Sigmoid colon (tissue), 7 donors: ENCODE measurements around the gene TNPO2. TPM values are rescaled to one million over a fixed set of nuclear protein-coding genes. Genes with fewer than 3 reads are reported as not detected.
"Not testable (repeated sequence)": the region's sequence is repeated elsewhere in the genome, so short reads cannot be mapped to it uniquely, and the experiment has no call there.

Experiments
- DNase-seq: peaks from one replicate; pipeline ENCODE4 v3.0.0-alpha.2; 2019
- H3K27ac ChIP-seq, 4 donors: fragments of 200-600 bp; sonication (generic); one replicate each; pipeline ENCODE4 v1.5.1; 2016 to 2019; ENCODE audit warnings: mild to moderate bottlenecking in 1 of 4
- H3K27me3 ChIP-seq, 3 donors: fragments of 200-600 bp; sonication (generic); one replicate each; pipeline ENCODE4 v1.5.1; 2019; ENCODE audit warnings: mild to moderate bottlenecking in 1 of 3
- H3K36me3 ChIP-seq, 4 donors: fragments of 200-600 bp; sonication (generic); one replicate each; pipeline ENCODE4 v1.5.1; 2016 to 2019
- H3K4me1 ChIP-seq, 4 donors: fragments of 200-600 bp; sonication (generic); one replicate each; pipeline ENCODE4 v1.5.1; 2017 to 2019
- H3K4me3 ChIP-seq, 4 donors: fragments of 200-600 bp; sonication (generic); one replicate each; pipeline ENCODE4 v1.5.1; 2017 to 2019; ENCODE audit warnings: mild to moderate bottlenecking in 2 of 4, moderate library complexity in 1 of 4
- H3K9me3 ChIP-seq, 4 donors: fragments of 200-600 bp in 3 of 4; sonication (generic) in 3 of 4; one replicate each; pipeline versions ENCODE4 v1.5.1 to v1.6.1; 2013 to 2019
- CTCF ChIP-seq, 4 experiments: fragments of 450-650 bp in 3 of 4; fragments of 200-600 bp in 1 of 4; IDR thresholded peaks; one replicate each; pipeline ENCODE4 v1.5.1; 2016 to 2019; ENCODE audit warnings: antibody characterized with exemption in 4 of 4, mild to moderate bottlenecking in 3 of 4, moderate library complexity in 2 of 4
- EP300 ChIP-seq, 4 donors: sonication (generic); formaldehyde crosslinking; IDR thresholded peaks; one replicate each; pipeline ENCODE4 v1.6.1; 2017; ENCODE audit warnings: antibody characterized with exemption in 4 of 4
- POLR2A ChIP-seq, 2 donors: fragments of 450-650 bp; IDR thresholded peaks; one replicate each; pipeline ENCODE4 v1.6.1; 2016; ENCODE audit warnings: antibody characterized with exemption in 2 of 2, mild to moderate bottlenecking in 2 of 2, moderate library complexity in 2 of 2
- POLR2AphosphoS5 ChIP-seq, 4 donors: sonication (generic); formaldehyde crosslinking; IDR thresholded peaks; one replicate each; pipeline ENCODE4 v1.6.1; 2017; ENCODE audit warnings: antibody characterized with exemption in 4 of 4
- WGBS, 2 donors: extraction: QIAGEN DNeasy Blood & Tissue Kit; methylation state at CpG; one replicate each; pipeline ENCODE4 v1.1.7; 2013; 5-methylcytosine and 5-hydroxymethylcytosine counted together
- intact Hi-C: fragments of 100-400 bp; cut with DNase I; formaldehyde crosslinking; loops from one replicate; pipeline ENCODE4 v1.15.1; 2023
- polyA plus RNA-seq, 3 donors: library from polyadenylated mRNA; stranded (reverse); fragments of 200-250 nt; gene quantifications; one replicate each; pipeline ENCODE4 v1.2.3, GENCODE V29; 2013
- total RNA-seq, 4 donors: library from RNA; depleted of rRNA; stranded (reverse); fragments of >200 nt; gene quantifications; one replicate each; pipeline ENCODE4 v1.1.0, GENCODE V29; 2016
- donor health status: healthy with polysubstance abuse.
- donor health status: Bipolar disorder and iron deficiency.
- donor health status: healthy.

Gene TNPO2
- total and polyA plus RNA-seq, 7 donors: 9.5 to 92.2 (median 54.2) TPM

DNA sequence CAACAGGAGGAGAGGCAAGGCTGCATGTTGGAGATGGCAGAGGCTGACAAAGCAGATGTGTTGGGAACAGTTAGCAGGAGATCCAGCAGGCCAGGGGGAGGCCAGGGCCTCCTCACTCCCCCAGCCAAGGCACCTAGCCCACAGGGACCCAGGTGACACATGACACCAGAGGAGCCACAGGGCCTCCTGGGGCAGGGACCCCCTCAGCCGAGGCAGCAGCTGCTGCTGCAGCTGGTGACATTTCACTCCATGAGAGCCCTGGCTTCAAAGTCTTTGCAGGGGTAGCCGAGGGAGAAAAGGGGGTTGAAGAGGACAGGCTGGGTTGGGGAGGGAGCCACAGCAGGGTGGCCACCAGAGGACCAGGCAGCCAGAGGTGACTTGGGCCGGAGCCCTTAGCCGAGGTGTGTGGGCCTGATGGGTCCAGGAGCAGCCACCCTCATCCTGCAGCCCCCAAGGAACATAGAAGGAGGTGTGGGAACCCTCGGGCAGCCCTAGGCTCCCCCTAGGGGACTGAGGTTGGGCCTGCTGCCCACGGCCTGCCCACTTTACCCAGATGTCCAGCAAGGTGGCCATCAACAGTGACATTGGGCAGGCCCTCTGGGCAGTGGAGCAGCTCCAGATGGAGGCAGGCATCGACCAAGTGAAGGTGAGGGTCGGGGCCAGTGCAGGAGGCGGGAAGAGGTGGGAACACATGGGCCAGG lies 36.1 kb downstream of the TNPO2 start, which contains the start of gene GNG14:
TSS of gene GNG14 (plus strand) at position 503 of the 701 bp plus-strand sequence. CDS start at position 554, 51 bp downstream.
- no peak within 1 kb of the TSS for H3K4me3 ChIP-seq
- no peaks in the 10 kb centered on the region for H3K4me1 ChIP-seq
- no peaks in the 10 kb centered on the region for H3K9me3 ChIP-seq
- 82 to 89% methylated on average over 9 of the region's 9 CpGs for WGBS, 2 donors
- no peaks in the 10 kb centered on the region for H3K36me3 ChIP-seq
- H3K27ac ChIP-seq: no peak within 1 kb of the TSS
- H3K27me3 ChIP-seq: no peaks in the 10 kb centered on the region
- TF ChIP-seq EP300 (IDR thresholded peaks at IDR 0.05) (no peak), CTCF (IDR thresholded peaks at IDR 0.05) (no peak), POLR2A (IDR thresholded peaks at IDR 0.05) (no peak), POLR2AphosphoS5 (IDR thresholded peaks at IDR 0.05) (no peak)
- intact Hi-C loops: no loop called here
- DNase-seq: no peak

DNA sequence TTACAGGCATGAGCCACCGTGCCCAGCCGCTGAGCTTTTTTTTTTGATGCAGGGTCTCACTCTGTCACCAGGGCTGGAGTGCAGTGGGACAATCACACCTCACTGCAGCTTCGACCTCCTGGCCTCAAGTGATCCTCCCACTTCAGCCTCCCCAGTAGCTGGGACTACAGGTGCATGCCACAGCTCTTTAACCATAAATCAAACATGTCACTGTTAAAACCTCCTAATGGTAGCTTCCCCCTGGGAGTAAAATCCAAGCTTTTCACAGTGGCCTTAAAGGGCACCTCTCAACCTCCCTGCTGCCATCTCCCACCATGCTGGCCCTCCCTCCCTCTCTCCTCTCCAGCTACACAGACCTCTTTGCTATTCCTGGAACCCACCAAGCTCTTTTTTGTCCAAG lies 37.9 kb downstream of the TNPO2 start:
- no peak for TF ChIP-seq CTCF (IDR thresholded peaks at IDR 0.05)
- TF ChIP-seq EP300 (IDR thresholded peaks at IDR 0.05): no peak
- no peak for TF ChIP-seq POLR2AphosphoS5 (IDR thresholded peaks at IDR 0.05)
- TF ChIP-seq POLR2A (IDR thresholded peaks at IDR 0.05): no peak
- intact Hi-C loops: no loop called here
- 86 to 90% methylated on average over 3 of the region's 3 CpGs for WGBS, 2 donors

DNA sequence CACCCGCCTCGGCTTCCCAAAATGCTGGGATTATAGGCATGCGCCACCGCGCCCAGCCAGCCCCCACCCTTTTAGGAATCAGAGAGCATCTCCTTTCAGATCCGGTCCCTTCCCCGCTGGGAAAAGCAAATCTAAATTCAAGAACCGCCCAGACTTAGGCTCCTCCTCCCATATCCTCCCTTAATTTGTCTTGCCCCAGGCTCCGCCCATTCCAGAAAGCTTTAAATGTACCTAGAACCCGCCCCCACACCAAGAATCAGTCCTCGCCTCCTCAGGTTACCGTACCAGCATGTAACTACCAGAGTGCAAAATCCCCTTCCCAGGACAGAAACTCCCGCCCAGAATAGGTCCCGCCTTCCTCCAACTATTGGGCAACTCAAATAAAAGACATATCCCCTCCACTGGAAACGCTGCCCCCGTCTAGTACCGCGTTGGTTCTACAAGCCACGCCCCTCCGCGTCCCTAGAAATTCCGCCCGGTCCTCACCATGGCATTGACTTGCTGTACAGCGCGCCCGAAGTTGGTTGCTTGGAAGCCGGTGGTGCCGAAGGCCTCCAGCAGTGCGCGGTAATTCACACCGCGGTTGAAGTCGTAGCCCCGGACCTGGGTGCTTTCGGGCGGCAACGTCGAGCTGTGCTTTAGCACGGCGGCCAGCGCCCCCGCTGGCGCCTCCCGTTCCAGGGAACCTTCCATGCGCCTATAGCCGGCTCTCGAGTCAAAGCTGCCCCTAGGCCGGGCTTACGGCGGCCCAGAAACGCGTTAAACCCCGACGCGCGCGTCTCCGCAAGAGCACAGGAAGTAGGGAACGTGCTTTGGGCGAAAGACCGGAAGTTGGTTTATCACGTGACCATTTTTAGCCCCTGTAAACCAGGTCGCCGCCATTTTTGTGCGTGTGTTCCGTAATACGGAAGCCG lies 42.4 kb downstream of the TNPO2 start, which contains the start of gene DHPS:
TSS of gene DHPS (minus strand) at position 807 of the 914 bp plus-strand sequence. CDS start at position 693, 114 bp downstream.
- 0% methylated on average over 68 of the region's 68 CpGs for WGBS, 2 donors
- Histone ChIP-seq H3K36me3 (peaks cover 22 to 38% (median 27%) of the 10 kb centered on the region in 4 donors), H3K27ac (peak within 1 kb of the TSS; percentile 97 to 100 (median 100)), H3K4me3 (peak within 1 kb of the TSS; percentile 96 to 99 (median 98)), H3K9me3 (no peaks in the 10 kb centered on the region), H3K27me3 (no peaks in the 10 kb centered on the region), H3K4me1 (peaks cover 0 to 23% (median 16%) of the 10 kb centered on the region in 4 donors)
- TF ChIP-seq POLR2AphosphoS5 (IDR thresholded peaks at IDR 0.05) (peak; percentile 73 to 84 (median 79)), CTCF (IDR thresholded peaks at IDR 0.05) (no peak), EP300 (IDR thresholded peaks at IDR 0.05) (peak in 1 of 4 donors; percentile 70), POLR2A (IDR thresholded peaks at IDR 0.05) (peak; percentile 8 to 39)
- intact Hi-C loops: loop anchor here (2.0 kb wide), 1 partner anchor 41 kb away; the partner anchor contains the start of gene TNPO2
- DNase-seq: peak; percentile 97

More for the DNA sequence above, 37.9 kb downstream of the TNPO2 start:
- Histone ChIP-seq H3K27me3 (no peaks in the 10 kb centered on the region), H3K27ac (no peak overlapping the region), H3K4me3 (no peak overlapping the region), H3K36me3 (no peaks in the 10 kb centered on the region), H3K9me3 (no peaks in the 10 kb centered on the region), H3K4me1 (peaks cover 0 to 8% (median 3%) of the 10 kb centered on the region in 4 donors)
- no peak for DNase-seq

DNA sequence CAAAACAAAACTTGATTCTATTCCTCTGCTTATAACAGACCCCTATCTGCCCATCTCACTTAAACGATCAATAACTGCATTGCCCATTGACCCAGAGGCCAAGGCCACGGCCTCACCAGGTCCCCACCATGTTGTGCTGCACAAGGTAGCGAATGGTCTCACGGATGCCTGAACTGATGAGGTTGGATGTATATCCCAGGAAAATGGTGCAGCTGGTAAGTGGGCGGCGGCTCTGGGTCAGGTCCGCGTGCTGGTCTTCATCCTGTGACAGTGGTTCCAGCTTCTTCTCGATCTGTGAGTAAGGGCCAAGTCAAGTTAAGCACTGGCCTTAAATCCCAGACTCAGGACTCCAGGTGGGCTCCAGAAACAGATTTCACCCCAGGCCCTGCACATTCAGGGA lies 43.7 kb downstream of the TNPO2 start:
- Histone ChIP-seq H3K4me1 (peaks cover 0 to 27% (median 17%) of the 10 kb centered on the region in 4 donors), H3K27me3 (no peaks in the 10 kb centered on the region), H3K27ac (no peak overlapping the region), H3K4me3 (no peak overlapping the region), H3K36me3 (peaks cover 28 to 51% (median 37%) of the 10 kb centered on the region in 4 donors), H3K9me3 (no peaks in the 10 kb centered on the region)
- 94 to 95% methylated on average over 9 of the region's 9 CpGs for WGBS, 2 donors
- intact Hi-C loops: loop anchor here (2.0 kb wide), 1 partner anchor 43 kb away; the partner anchor contains the start of gene TNPO2
- TF ChIP-seq POLR2A (IDR thresholded peaks at IDR 0.05) (no peak), EP300 (IDR thresholded peaks at IDR 0.05) (no peak), POLR2AphosphoS5 (IDR thresholded peaks at IDR 0.05) (no peak), CTCF (IDR thresholded peaks at IDR 0.05) (no peak)
- no peak for DNase-seq

DNA sequence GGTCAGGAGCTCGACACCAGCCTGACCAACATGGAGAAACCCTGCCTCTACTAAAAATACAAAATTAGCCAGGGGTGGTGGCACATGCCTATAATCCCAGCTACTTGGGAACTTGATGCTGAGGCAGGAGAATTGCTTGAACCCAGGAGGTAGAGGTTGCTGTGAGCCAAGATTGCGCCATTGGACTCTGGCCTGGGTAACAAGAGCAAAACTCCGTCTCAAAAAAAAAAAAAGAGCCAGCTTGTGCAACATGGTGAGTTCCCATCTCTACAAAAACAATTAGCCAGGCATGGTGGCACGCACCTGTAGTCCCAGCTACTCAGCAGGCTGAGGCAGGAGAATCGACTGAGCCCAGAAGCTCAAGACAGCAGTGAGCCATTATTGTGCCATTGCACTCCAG lies 45.7 kb downstream of the TNPO2 start:
- H3K4me3 ChIP-seq, intact Hi-C loops, H3K27ac ChIP-seq, H3K9me3 ChIP-seq, DNase-seq, H3K27me3 ChIP-seq: not testable (repeated sequence)
- Histone ChIP-seq H3K4me1 (peaks cover 0 to 27% (median 17%) of the 10 kb centered on the region in 4 donors), H3K36me3 (peaks cover 28 to 71% (median 54%) of the 10 kb centered on the region in 4 donors)
- WGBS, 2 donors: 88 to 92% methylated on average over 5 of the region's 5 CpGs
